H1 (cell line): Measurements from ENCODE around the gene AAK1.

ENCODE experiments used
- BRCA1 ChIP-seq: IDR thresholded peaks from 2 replicates; pipeline ENCODE4 v1.6.1; 2012; ENCODE audit warnings: low read depth, low read length, improper control_type of control experiment
- CREB1 ChIP-seq: IDR thresholded peaks from 2 replicates; pipeline ENCODE4 v1.6.1; 2012; ENCODE audit warnings: inconsistent platforms
- CTCF ChIP-seq, 3 experiments: IDR thresholded peaks; 1 replicate in 2 of 3; 2 replicates in 1 of 3; pipeline versions ENCODE4 v1.5.1 to v1.6.1; 2011; ENCODE audit warnings: low read length in 3 of 3, mild to moderate bottlenecking in 3 of 3, inconsistent platforms in 2 of 3, low read depth in 1 of 3, moderate library complexity in 1 of 3; ENCODE audit not compliant: insufficient read depth in 1 of 3; ENCODE audit errors: control extremely low read depth in 1 of 3
- EGR1 ChIP-seq: IDR thresholded peaks from 2 replicates; pipeline ENCODE4 v1.6.1; 2011; ENCODE audit warnings: low read depth, low read length, borderline replicate concordance
- GTF2F1 ChIP-seq: IDR thresholded peaks from 2 replicates; pipeline ENCODE4 v1.6.1; 2012; ENCODE audit warnings: low read depth, low read length, improper control_type of control experiment, borderline replicate concordance
- MAX ChIP-seq: IDR thresholded peaks from 2 replicates; pipeline ENCODE4 v1.6.1; 2012; ENCODE audit warnings: inconsistent platforms
- PHF8 ChIP-seq: fragments of 200-600 bp; sonication (generic); conservative IDR thresholded peaks from 2 replicates; pipeline ENCODE4 v1.7.1; 2012; ENCODE audit warnings: low read depth, mild to moderate bottlenecking, inconsistent platforms, low read length, moderate library complexity
- POLR2A ChIP-seq, 2 experiments: IDR thresholded peaks; 1 replicate in 1 of 2; 2 replicates in 1 of 2; pipeline ENCODE4 v1.6.1; 2011; ENCODE audit warnings: low read depth in 2 of 2, low read length in 2 of 2, mild to moderate bottlenecking in 2 of 2; ENCODE audit errors: control extremely low read depth in 1 of 2
- POLR2AphosphoS5 ChIP-seq: IDR thresholded peaks from 2 replicates; pipeline ENCODE4 v1.6.1; 2011; ENCODE audit warnings: low read depth, low read length
- SIN3A ChIP-seq, 2 experiments: IDR thresholded peaks in 1 of 2; conservative IDR thresholded peaks in 1 of 2; 2 replicates each; pipeline ENCODE4 v1.6.1; 2011 to 2012; ENCODE audit warnings: low read length in 2 of 2, improper control_type of control experiment in 1 of 2, low read depth in 1 of 2, mild to moderate bottlenecking in 1 of 2

GRCh38 chr2:69676146-69676545 lies 32.6 kb upstream of the AAK1 start:
- TF ChIP-seq POLR2A (IDR thresholded peaks at IDR 0.05; ENCODE audit: control extremely low read depth in 1 of 2, low read depth in 2 of 2, low read length in 2 of 2) (no peak), CTCF (IDR thresholded peaks at IDR 0.05; ENCODE audit: control extremely low read depth in 1 of 3, insufficient read depth in 1 of 3, low read depth in 1 of 3, low read length in 3 of 3) (no peak), SIN3A (conservative IDR thresholded peaks at IDR 0.05 in 1 of 2, IDR thresholded peaks at IDR 0.05 in 1 of 2; ENCODE audit: low read depth in 1 of 2, low read length in 2 of 2) (no peak), CREB1 (no peak), GTF2F1 (no peak), BRCA1 (no peak), POLR2AphosphoS5 (no peak), PHF8 (no peak), EGR1 (no peak), MAX (no peak)
